GM23338 (cell line): ENCODE measurements around the gene FAM120A. TPM values are rescaled to one million over a fixed set of nuclear protein-coding genes. Genes with fewer than 3 reads are reported as not detected.

Experiments
- ATAC-seq: fragments of 200-7000 bp; cut with Tn5 transposase; 3 replicates; pipeline ENCODE4 v1.9.1; 2020
- DNase-seq: peaks from one replicate; pipeline ENCODE4 v3.0.0-alpha.2; 2015; ENCODE audit warnings: low spot score
- H2AFZ ChIP-seq: fragments of 200-600 bp; sonication (generic); 2 replicates; pipeline ENCODE4 v1.8.0; 2016; ENCODE audit warnings: antibody characterized with exemption, mild to moderate bottlenecking, moderate library complexity
- H3F3A ChIP-seq: fragments of 200-600 bp; sonication (generic); replicated peaks from 2 replicates; pipeline ENCODE4 v1.8.0; 2017; ENCODE audit warnings: antibody characterized with exemption, mixed run types, low read depth
- H3K27ac ChIP-seq: fragments of 200-600 bp; sonication (generic); 2 replicates; pipeline ENCODE4 v1.6.1; 2016; ENCODE audit warnings: low read depth
- H3K27me3 ChIP-seq: fragments of 200-600 bp; sonication (generic); 2 replicates; pipeline ENCODE4 v1.8.0; 2016; ENCODE audit warnings: mild to moderate bottlenecking, mixed run types, moderate library complexity; ENCODE audit not compliant: insufficient read depth
- H3K36me3 ChIP-seq: fragments of 200-600 bp; sonication (generic); 2 replicates; pipeline ENCODE4 v1.8.0; 2016; ENCODE audit warnings: mild to moderate bottlenecking; ENCODE audit not compliant: insufficient read depth
- H3K4me1 ChIP-seq: fragments of 200-600 bp; sonication (generic); 2 replicates; pipeline ENCODE4 v1.8.0; 2016; ENCODE audit warnings: mild to moderate bottlenecking, moderate library complexity; ENCODE audit not compliant: insufficient read depth
- H3K4me2 ChIP-seq: fragments of 200-600 bp; sonication (generic); 2 replicates; pipeline ENCODE4 v1.7.1; 2017; ENCODE audit warnings: mixed run types
- H3K4me3 ChIP-seq: fragments of 200-600 bp; sonication (generic); 2 replicates; pipeline ENCODE4 v1.6.1; 2016; ENCODE audit warnings: mixed run types
- H3K79me2 ChIP-seq: fragments of 200-600 bp; sonication (generic); replicated peaks from 2 replicates; pipeline ENCODE4 v1.8.0; 2017; ENCODE audit warnings: mild to moderate bottlenecking; ENCODE audit not compliant: insufficient read depth
- H3K9me2 ChIP-seq: fragments of 200-600 bp; sonication (generic); 2 replicates; pipeline ENCODE4 v1.8.0; 2017; ENCODE audit not compliant: insufficient read depth
- H4K20me1 ChIP-seq: fragments of 200-600 bp; sonication (generic); replicated peaks from 2 replicates; pipeline ENCODE4 v1.8.0; 2017; ENCODE audit warnings: mild to moderate bottlenecking; ENCODE audit not compliant: insufficient read depth
- H3K27ac Mint-ChIP-seq: 2 replicates; pipeline ENCODE4 v1.8.0; 2020; ENCODE audit warnings: inconsistent platforms, mild to moderate bottlenecking, moderate library complexity, mixed read lengths
- H3K27me3 Mint-ChIP-seq: 3 replicates; pipeline ENCODE4 v1.8.0; 2022; ENCODE audit warnings: low read depth, mild to moderate bottlenecking, moderate library complexity, mixed read lengths, inconsistent platforms; ENCODE audit not compliant: insufficient read depth, poor library complexity
- H3K36me3 Mint-ChIP-seq: 3 replicates; pipeline ENCODE4 v1.8.0; 2021; ENCODE audit warnings: low read depth, mild to moderate bottlenecking, inconsistent platforms, moderate library complexity, mixed read lengths
- H3K4me1 Mint-ChIP-seq: 3 replicates; pipeline ENCODE4 v1.8.0; 2020; ENCODE audit warnings: mild to moderate bottlenecking, inconsistent platforms, mixed read lengths
- H3K4me3 Mint-ChIP-seq: 3 replicates; pipeline ENCODE4 v1.8.0; 2021; ENCODE audit warnings: moderate library complexity, mild to moderate bottlenecking, inconsistent platforms, mixed read lengths
- H3K9me3 Mint-ChIP-seq: 3 replicates; pipeline ENCODE4 v1.8.0; 2020; ENCODE audit warnings: moderate library complexity, mild to moderate bottlenecking, inconsistent platforms, mixed read lengths
- CREB1 ChIP-seq: fragments of 250-450 bp; sonication (Bioruptor Pico); IDR thresholded peaks from 2 replicates; pipeline ENCODE4 v1.5.0; 2020; ENCODE audit warnings: low read depth, mild to moderate bottlenecking, moderate library complexity
- CTCF ChIP-seq, 2 experiments: fragments of 200-600 bp in 1 of 2; sonication (generic) in 1 of 2; conservative IDR thresholded peaks; 2 replicates each; pipeline versions ENCODE4 v1.5.1 to v1.6.1; 2016 to 2017; ENCODE audit warnings: antibody characterized with exemption in 2 of 2, low read depth in 2 of 2, mild to moderate bottlenecking in 2 of 2, moderate library complexity in 1 of 2
- EZH2 ChIP-seq: fragments of 200-600 bp; sonication (generic); IDR thresholded peaks from one replicate; pipeline ENCODE4 v1.8.0; 2017; ENCODE audit warnings: antibody characterized with exemption, mild to moderate bottlenecking, low read depth; ENCODE audit not compliant: unreplicated experiment
- EZH2phosphoT487 ChIP-seq: fragments of 200-600 bp; sonication (generic); IDR thresholded peaks from one replicate; pipeline ENCODE4 v1.8.1; 2018; ENCODE audit warnings: antibody characterized with exemption; ENCODE audit not compliant: unreplicated experiment
- JUNB ChIP-seq: IDR thresholded peaks from one replicate; pipeline ENCODE4 v1.6.1; 2016; ENCODE audit warnings: antibody characterized with exemption; ENCODE audit not compliant: unreplicated experiment
- POLR2AphosphoS5 ChIP-seq: IDR thresholded peaks from 2 replicates; pipeline ENCODE4 v1.6.1; 2016; ENCODE audit warnings: antibody characterized with exemption, low read depth
- STAT1 ChIP-seq: IDR thresholded peaks from one replicate; pipeline ENCODE4 v1.6.1; 2016; ENCODE audit warnings: antibody characterized with exemption; ENCODE audit not compliant: unreplicated experiment
- ZNF462 ChIP-seq: fragments of 250-450 bp; sonication (Bioruptor Pico); IDR thresholded peaks from 2 replicates; pipeline ENCODE4 v1.5.0; 2020; ENCODE audit warnings: mild to moderate bottlenecking, moderate library complexity
- polyA plus RNA-seq: library from polyadenylated mRNA; unstranded; fragments of >200 nt; fragmentation: Nextera tagmentation; extraction: Ambion mirVana; gene quantifications from 2 replicates; pipeline ENCODE4 v1.2.1, GENCODE V29; 2016
- total RNA-seq: library from RNA; depleted of rRNA; stranded (reverse); fragments of >200 nt; shearing (Covaris generic); gene quantifications from 2 replicates; pipeline ENCODE4 v1.2.3, GENCODE V29; 2014

Gene FAM120A
- total and polyA plus RNA-seq, 2 experiments from 2014 or later: 28.2 to 52.5 TPM

GRCh38 chr9:93578844-93579243, 127.4 kb downstream of the FAM120A start (continued):
- TF ChIP-seq ZNF462: no peak

- ATAC-seq (no peak), DNase-seq (no peak)
- Histone ChIP-seq H3K36me3 (no peaks in the 10 kb centered on the region), H3K9me2 (no peaks in the 10 kb centered on the region), H3K27me3 (peaks cover 19% of the 10 kb centered on the region; the same call in 1 of the 2 replicates), H3K79me2 (peaks cover 59% of the 10 kb centered on the region), H3K27ac (no peak overlapping the region), H3K4me1 (peaks cover 14% of the 10 kb centered on the region), H3K4me3 (no peak overlapping the region), H3K4me2 (no peak overlapping the region), H2AFZ (no peak overlapping the region), H4K20me1 (peaks cover 12% of the 10 kb centered on the region; the same call in 1 of the 2 replicates), H3F3A (0 out of 2 replicates have a peak, but pooled peaks cover 6% of the 10 kb centered on the region)
- TF ChIP-seq JUNB: no peak
- no peak for TF ChIP-seq CREB1
- no peak for TF ChIP-seq STAT1
- no peak for TF ChIP-seq POLR2AphosphoS5
- no peak for TF ChIP-seq EZH2phosphoT487
- TF ChIP-seq EZH2: no peak
- TF ChIP-seq CTCF (conservative IDR thresholded peaks at IDR 0.05; ENCODE audit: low read depth in 2 of 2): no peak
- H3K36me3 Mint-ChIP-seq: peaks cover 3% of the 10 kb centered on the region; the same call in 1 of the 3 replicates
- H3K4me1 Mint-ChIP-seq: peaks cover 46% of the 10 kb centered on the region
- no peaks in the 10 kb centered on the region for H3K9me3 Mint-ChIP-seq
- H3K27ac Mint-ChIP-seq: no peak overlapping the region
- no peak overlapping the region; the same call in 2 of the 3 replicates for H3K4me3 Mint-ChIP-seq
- peaks cover 18% of the 10 kb centered on the region for H3K27me3 Mint-ChIP-seq
Measured at GRCh38 chr9:93579711-93580516, 128.4 kb downstream of the FAM120A start.
